ENCODE measurements around the gene GABARAP. TPM values are rescaled to one million over a fixed set of nuclear protein-coding genes. Genes with fewer than 3 reads are reported as not detected.

Gene GABARAP
- total and polyA plus RNA-seq, 2 experiments from 2014 or later: 355 to 847 TPM

DNA sequence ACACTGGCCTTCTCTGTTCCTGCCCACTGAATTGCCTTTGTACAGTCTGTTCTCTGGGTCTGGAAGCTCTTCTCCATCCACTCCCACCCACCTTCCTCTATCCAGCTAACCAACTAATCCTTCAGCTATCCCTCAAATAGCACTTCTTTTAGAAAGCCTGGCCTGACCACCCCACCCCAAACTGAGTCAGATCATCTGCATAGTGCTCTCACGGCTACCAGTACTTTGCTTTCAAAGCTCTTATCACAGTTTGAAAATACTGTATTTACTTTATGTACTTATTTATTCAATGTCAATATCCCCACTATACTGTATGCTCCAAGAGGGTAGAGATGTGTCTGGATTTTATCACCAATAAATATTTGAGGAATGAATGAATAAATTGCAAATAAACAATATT, 24.5 kb upstream of the GABARAP start:
- peaks cover 12% of the 10 kb centered on the region for H3K4me1 ChIP-seq (ENCODE audit: insufficient read depth)
- no peak overlapping the region for H3K4me2 ChIP-seq (ENCODE audit: unreplicated experiment)
- H3K79me2 ChIP-seq (ENCODE audit: insufficient read depth): no peaks in the 10 kb centered on the region
- no peak for TF ChIP-seq EZH2 (IDR thresholded peaks at IDR 0.05; ENCODE audit: insufficient read depth, poor library complexity, severe bottlenecking)
- TF ChIP-seq EZH2phosphoT487 (IDR thresholded peaks at IDR 0.05; ENCODE audit: insufficient read depth, low read depth): no peak
- no peaks in the 10 kb centered on the region for H4K20me1 ChIP-seq (ENCODE audit: insufficient read depth)
- no peak overlapping the region for H3K9ac ChIP-seq
- in situ Hi-C loops (cut with MboI): no loop called here
- peaks cover 16% of the 10 kb centered on the region for H3F3A ChIP-seq (ENCODE audit: insufficient read depth)
- no peaks in the 10 kb centered on the region for H3K27me3 ChIP-seq (replicated peaks; ENCODE audit: insufficient read depth)
- WGBS, 2 experiments (ENCODE audit: low coverage in 1 of 2, low lambda C conversion rate in 2 of 2, missing lambda C conversion rate in 2 of 2): 54 to 59% methylated on average over 1 of the region's 1 CpG
- no peaks in the 10 kb centered on the region for H3K36me3 ChIP-seq (ENCODE audit: low read depth)
- H2AFZ ChIP-seq: no peak overlapping the region
- no peak overlapping the region for H3K4me3 ChIP-seq
- peak; percentile 61 for DNase-seq
- no peaks in the 10 kb centered on the region for H3K9me2 ChIP-seq (ENCODE audit: insufficient read depth)
- H3K27ac ChIP-seq: peak overlapping the region; percentile 52
- H3K9me3 ChIP-seq (ENCODE audit: low read depth): no peaks in the 10 kb centered on the region

DNA sequence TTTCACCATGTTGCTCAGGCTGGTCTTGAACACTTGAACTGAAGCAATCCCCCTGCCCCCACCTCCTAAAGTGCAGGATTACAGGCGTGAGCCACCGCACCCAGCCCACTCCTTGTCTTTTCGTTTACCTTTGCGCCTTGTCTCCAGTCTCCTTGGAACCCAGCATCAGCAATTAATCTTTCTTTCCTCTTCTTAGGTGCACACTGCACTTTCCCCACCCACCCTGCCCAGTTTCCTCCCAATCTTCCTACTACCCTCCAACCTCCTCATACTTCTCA, 21.5 kb upstream of the GABARAP start:
- Histone ChIP-seq H3K9me3 (ENCODE audit: low read depth) (no peaks in the 10 kb centered on the region), H3F3A (ENCODE audit: insufficient read depth) (peaks cover 20% of the 10 kb centered on the region), H3K4me2 (ENCODE audit: unreplicated experiment) (no peak overlapping the region), H3K4me1 (ENCODE audit: insufficient read depth) (peaks cover 18% of the 10 kb centered on the region), H2AFZ (peak overlapping the region; percentile 72; the same call in 1 of the 2 replicates), H3K9me2 (ENCODE audit: insufficient read depth) (no peaks in the 10 kb centered on the region), H3K27me3 (replicated peaks; ENCODE audit: insufficient read depth) (no peaks in the 10 kb centered on the region), H3K4me3 (no peak overlapping the region), H3K9ac (no peak overlapping the region), H3K36me3 (ENCODE audit: low read depth) (peaks cover 3% of the 10 kb centered on the region; the same call in 1 of the 2 replicates), H3K27ac (no peak overlapping the region), H4K20me1 (ENCODE audit: insufficient read depth) (no peaks in the 10 kb centered on the region), H3K79me2 (ENCODE audit: insufficient read depth) (no peaks in the 10 kb centered on the region)
- DNase-seq: no peak
- in situ Hi-C loops (cut with MboI): no loop called here
- TF ChIP-seq EZH2 (IDR thresholded peaks at IDR 0.05; ENCODE audit: insufficient read depth, poor library complexity, severe bottlenecking): no peak
- no peak for TF ChIP-seq EZH2phosphoT487 (IDR thresholded peaks at IDR 0.05; ENCODE audit: insufficient read depth, low read depth)
- WGBS, 2 experiments (ENCODE audit: low coverage in 1 of 2, low lambda C conversion rate in 2 of 2, missing lambda C conversion rate in 2 of 2): 77 to 81% methylated on average over 4 of the region's 4 CpGs

DNA sequence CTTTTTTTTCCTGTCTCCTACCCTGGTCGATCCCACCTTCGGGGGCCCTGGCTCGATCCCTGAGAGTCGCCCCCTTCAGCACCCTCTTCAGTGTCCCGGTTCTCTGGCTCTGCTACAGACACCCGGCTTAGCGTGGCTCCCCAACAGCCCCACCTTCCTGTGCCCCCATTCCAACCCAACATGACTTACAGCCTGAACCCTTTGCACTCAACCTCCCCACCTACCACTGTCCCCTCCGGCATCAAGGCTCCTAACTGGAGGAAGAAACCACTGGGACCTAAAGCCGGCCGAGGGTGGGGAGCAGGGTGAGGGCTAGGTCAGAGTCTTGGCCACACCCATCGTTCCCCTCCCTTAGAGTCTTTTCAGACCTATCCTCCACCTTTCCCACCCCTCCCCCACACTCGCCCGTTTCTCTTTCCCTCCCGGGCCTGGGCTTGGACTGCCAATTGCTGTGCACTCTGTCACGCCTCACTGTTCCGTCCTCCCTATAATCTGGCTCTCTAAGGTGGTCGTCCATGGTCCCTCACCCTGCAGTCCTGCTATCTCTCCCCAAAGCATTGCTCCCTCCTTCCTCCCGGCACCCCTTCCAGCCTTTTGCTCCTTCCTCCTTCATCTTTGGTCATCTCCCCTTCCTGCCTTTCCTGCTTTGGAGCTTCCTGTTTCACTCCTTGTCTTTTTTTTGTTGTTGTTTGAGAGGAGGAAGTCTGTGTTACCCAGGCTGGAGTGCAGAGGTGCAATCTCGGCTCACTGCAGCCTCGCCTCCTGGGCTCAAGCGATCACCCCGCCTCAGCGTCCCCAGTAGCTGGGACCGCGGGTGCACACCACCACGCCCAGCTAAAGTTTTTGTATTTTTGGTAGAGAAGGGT, 20.9 kb upstream of the GABARAP start:
- in situ Hi-C loops (cut with MboI): no loop called here
- H3K4me1 ChIP-seq (ENCODE audit: insufficient read depth): peaks cover 19% of the 10 kb centered on the region
- DNase-seq: no peak
- no peaks in the 10 kb centered on the region for H4K20me1 ChIP-seq (ENCODE audit: insufficient read depth)
- no peaks in the 10 kb centered on the region for H3K9me2 ChIP-seq (ENCODE audit: insufficient read depth)
- TF ChIP-seq EZH2phosphoT487 (IDR thresholded peaks at IDR 0.05; ENCODE audit: insufficient read depth, low read depth): no peak
- no peak for TF ChIP-seq EZH2 (IDR thresholded peaks at IDR 0.05; ENCODE audit: insufficient read depth, poor library complexity, severe bottlenecking)
- peaks cover 25% of the 10 kb centered on the region for H3F3A ChIP-seq (ENCODE audit: insufficient read depth)
- peaks cover 7% of the 10 kb centered on the region; the same call in 1 of the 2 replicates for H3K36me3 ChIP-seq (ENCODE audit: low read depth)
- no peaks in the 10 kb centered on the region for H3K27me3 ChIP-seq (replicated peaks; ENCODE audit: insufficient read depth)
- no peak overlapping the region for H3K9ac ChIP-seq
- H3K4me2 ChIP-seq (ENCODE audit: unreplicated experiment): peak overlapping the region; percentile 38
- H3K79me2 ChIP-seq (ENCODE audit: insufficient read depth): no peaks in the 10 kb centered on the region
- no peaks in the 10 kb centered on the region for H3K9me3 ChIP-seq (ENCODE audit: low read depth)
- no peak overlapping the region for H3K27ac ChIP-seq
- H3K4me3 ChIP-seq: no peak overlapping the region; the same call in 1 of the 2 replicates
- H2AFZ ChIP-seq: peak overlapping the region; percentile 72
- WGBS, 2 experiments (ENCODE audit: low coverage in 1 of 2, low lambda C conversion rate in 2 of 2, missing lambda C conversion rate in 2 of 2): 16 to 21% methylated on average over 24 to 26 of the region's 26 CpGs

DNA sequence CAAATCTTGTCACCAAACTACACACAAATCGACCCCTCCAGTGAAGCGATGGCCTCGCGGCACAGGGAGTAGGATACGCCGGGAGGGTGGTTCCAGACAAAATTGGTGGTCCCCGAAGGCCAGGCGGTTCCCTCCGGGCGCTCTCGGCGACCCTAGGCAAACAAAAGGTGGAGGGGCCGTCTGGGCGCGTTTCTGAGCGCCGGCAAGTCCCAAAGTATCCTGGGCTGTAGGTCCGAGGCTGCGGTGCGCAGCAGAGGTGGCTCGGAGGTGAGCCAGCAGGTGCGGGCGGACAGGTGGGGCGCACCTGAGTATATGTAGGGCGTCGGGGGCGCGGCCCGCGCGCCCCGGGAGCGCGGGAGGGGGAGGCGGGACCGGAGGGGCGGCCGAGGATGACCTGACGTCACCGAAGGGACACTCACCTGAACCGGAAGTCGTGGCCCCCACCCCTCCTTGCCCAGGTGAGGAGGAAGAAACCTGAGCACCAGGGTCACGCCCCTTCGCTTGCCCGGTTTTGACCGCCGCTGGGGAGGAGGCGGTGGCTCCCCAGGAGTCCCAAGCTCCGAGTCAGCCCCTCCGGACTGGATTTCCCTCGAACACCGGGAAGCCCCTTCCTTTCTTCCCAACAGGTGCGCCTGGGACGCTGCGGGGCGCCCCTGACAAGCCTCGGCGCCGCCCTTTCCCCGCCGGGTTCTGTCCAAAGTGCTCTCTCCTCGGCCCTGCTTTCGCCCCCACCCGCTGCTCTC, 20.1 kb upstream of the GABARAP start, which contains the start of gene CLDN7:
Gene CLDN7, minus strand, starts transcription at position 287 of the 743 bp plus-strand sequence. CDS start 435 bp downstream, outside the sequence.
- Histone ChIP-seq H4K20me1 (ENCODE audit: insufficient read depth) (no peaks in the 10 kb centered on the region), H3K9me2 (ENCODE audit: insufficient read depth) (no peaks in the 10 kb centered on the region), H3F3A (ENCODE audit: insufficient read depth) (peaks cover 26% of the 10 kb centered on the region), H3K79me2 (ENCODE audit: insufficient read depth) (no peaks in the 10 kb centered on the region), H2AFZ (peak within 1 kb of the TSS; percentile 85), H3K4me3 (peak within 1 kb of the TSS; percentile 65), H3K36me3 (ENCODE audit: low read depth) (peaks cover 7% of the 10 kb centered on the region; the same call in 1 of the 2 replicates), H3K27me3 (replicated peaks; ENCODE audit: insufficient read depth) (no peaks in the 10 kb centered on the region), H3K27ac (no peak within 1 kb of the TSS), H3K9ac (peak within 1 kb of the TSS; percentile 75), H3K4me1 (ENCODE audit: insufficient read depth) (peaks cover 19% of the 10 kb centered on the region), H3K9me3 (ENCODE audit: low read depth) (no peaks in the 10 kb centered on the region), H3K4me2 (ENCODE audit: unreplicated experiment) (peak within 1 kb of the TSS; percentile 84)
- 13 to 14% methylated on average over 31 to 63 of the region's 64 CpGs for WGBS, 2 experiments (ENCODE audit: low coverage in 1 of 2, low lambda C conversion rate in 2 of 2, missing lambda C conversion rate in 2 of 2)
- TF ChIP-seq EZH2phosphoT487 (IDR thresholded peaks at IDR 0.05; ENCODE audit: insufficient read depth, low read depth) (no peak), EZH2 (IDR thresholded peaks at IDR 0.05; ENCODE audit: insufficient read depth, poor library complexity, severe bottlenecking) (no peak)
- in situ Hi-C loops (cut with MboI): no loop called here
- no peak for DNase-seq
